ENCODE data around the gene CACNA1I.

Gene CACNA1I

DNA sequence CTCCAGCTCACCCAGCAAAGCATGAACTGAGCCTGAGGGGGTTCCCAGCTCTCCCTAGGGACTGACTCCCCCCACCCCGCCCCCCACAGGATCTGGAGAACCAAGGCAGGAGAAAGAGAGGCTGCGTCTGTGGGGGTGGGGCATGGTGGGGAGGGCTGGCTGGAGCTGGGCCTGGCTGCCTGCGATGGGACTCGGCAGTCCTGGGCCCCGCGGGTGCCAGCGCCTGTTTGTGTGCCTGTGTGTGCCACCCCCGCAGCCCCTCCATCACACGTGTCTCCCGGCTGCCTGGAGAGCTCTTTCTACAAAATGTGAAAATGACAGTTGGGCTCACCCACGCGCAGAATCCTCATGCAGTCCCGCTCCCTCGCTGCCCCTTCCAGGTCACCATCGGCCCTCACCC lies 46.8 kb downstream of the CACNA1I start:
- TF ChIP-seq, protein P1, sequence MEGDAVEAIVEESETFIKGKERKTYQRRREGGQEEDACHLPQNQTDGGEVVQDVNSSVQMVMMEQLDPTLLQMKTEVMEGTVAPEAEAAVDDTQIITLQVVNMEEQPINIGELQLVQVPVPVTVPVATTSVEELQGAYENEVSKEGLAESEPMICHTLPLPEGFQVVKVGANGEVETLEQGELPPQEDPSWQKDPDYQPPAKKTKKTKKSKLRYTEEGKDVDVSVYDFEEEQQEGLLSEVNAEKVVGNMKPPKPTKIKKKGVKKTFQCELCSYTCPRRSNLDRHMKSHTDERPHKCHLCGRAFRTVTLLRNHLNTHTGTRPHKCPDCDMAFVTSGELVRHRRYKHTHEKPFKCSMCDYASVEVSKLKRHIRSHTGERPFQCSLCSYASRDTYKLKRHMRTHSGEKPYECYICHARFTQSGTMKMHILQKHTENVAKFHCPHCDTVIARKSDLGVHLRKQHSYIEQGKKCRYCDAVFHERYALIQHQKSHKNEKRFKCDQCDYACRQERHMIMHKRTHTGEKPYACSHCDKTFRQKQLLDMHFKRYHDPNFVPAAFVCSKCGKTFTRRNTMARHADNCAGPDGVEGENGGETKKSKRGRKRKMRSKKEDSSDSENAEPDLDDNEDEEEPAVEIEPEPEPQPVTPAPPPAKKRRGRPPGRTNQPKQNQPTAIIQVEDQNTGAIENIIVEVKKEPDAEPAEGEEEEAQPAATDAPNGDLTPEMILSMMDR (IDR thresholded peaks at IDR 0.05; ENCODE audit: low read depth, low read length), result no peak
- H3K4me3 ChIP-seq (replicated peaks in 1 of 2; ENCODE audit: low read depth in 2 of 2, low read length in 2 of 2), result no peak overlapping the region
- DNase-seq (ENCODE audit: low read depth in 2 of 2), result no peak

DNA sequence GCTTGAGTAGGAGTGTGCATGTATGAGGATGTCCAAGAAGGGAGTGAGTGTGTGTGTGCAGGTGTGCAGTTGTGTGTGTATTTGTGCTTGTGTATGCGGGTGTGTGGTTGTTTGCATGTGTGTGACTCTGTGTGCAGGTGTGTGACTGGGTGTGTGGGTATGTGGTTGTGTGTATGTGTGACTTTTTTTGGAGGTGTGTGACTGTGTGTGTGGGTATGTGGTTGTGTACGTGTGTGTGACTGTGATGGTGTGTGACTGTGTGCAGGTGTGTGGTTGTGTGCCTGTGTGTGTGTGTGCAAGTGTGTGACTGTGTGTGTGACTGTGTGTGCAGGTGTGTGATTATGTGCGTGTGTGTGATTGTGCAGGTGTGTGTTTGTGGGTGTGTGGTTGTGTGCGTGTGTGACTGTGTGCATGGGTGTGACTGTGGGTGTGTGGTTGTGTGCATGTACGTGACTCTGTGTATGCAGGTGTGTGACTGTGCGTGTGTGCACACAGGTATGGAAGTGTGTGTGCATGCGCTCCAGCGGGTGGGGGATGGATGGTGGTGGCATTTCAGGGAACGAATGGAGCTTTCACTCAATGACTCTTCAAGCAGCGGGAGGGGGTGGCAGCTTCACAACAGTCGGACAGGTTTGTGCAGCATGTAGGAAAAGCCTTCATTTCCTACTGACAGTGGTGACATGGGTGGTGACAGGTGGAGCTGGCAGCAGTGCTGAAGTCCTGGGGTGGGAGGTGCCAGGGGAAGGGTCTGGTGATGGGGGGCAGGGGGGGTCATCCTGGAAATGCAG lies 47.6 kb downstream of the CACNA1I start:
- no peak for DNase-seq (ENCODE audit: low read depth in 2 of 2)
- TF ChIP-seq, protein P1 (IDR thresholded peaks at IDR 0.05; ENCODE audit: low read depth, low read length), result no peak
- H3K4me3 ChIP-seq (replicated peaks in 1 of 2; ENCODE audit: low read depth in 2 of 2, low read length in 2 of 2), result no peak overlapping the region

DNA sequence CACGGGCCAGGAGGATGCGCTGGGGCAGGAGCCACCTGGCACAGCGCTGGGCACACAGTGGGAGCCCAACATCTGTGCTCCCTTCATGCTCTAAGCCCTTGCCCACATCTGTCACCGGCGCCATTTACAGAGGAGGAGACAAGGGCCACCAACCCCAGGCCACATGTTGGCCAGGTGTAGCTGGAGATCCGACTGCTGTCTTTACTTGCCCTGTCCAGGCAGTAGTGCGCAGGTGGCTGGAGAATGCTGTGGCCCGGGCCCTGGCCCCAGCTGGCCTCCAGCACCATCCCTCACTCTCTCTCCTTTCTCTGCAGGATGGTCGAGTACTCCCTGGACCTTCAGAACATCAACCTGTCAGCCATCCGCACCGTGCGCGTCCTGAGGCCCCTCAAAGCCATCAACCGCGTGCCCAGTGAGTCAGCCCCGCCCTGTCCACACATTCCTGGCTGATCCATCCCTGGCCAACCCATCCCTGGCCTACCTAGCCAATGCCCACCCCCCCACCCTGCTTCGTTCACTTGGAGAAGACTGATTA lies 48.5 kb downstream of the CACNA1I start:
- DNase-seq (ENCODE audit: low read depth in 2 of 2), result no peak
- TF ChIP-seq, protein P1 (IDR thresholded peaks at IDR 0.05; ENCODE audit: low read depth, low read length), result no peak
- H3K4me3 ChIP-seq (replicated peaks in 1 of 2; ENCODE audit: low read depth in 2 of 2, low read length in 2 of 2), result no peak overlapping the region

DNA sequence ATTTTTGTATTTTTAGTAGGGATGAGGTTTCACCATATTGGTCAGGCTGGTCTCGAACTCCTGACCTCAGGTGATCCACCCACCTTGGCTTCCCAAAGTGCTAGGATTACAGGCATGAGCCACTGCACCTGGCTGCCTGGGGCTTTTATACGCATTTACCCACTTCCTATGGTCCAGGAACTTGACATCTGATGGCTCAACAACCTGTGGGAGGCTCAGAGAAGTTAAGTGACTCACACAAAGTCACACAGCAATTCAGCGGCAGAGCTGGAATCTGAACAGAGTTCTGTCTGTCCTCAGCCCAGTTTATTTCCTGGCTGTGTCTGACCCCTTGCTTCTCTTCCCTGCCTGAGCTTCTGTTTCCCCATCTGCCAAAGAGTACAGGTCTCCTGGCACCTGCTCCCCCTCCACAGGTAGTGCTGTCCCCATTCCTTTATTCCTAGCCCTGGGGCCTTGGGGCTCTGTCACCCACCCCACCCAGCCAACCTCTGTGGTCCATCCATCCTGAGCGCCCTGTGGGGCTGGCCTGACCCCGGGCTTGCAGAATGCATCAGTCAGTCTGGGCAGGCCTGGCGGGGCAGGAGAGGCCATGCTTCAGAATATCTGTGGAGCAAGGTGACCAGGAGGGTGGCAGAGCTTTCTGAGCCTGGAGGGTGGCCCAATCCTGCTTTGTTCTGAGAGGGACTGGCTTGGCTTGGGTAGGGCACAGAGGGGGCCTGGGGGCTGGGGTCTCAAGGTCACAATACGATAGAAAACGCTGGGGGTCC lies 50.6 kb downstream of the CACNA1I start:
- TF ChIP-seq, protein P1 (IDR thresholded peaks at IDR 0.05; ENCODE audit: low read depth, low read length), result no peak
- no peak overlapping the region for H3K4me3 ChIP-seq (replicated peaks in 1 of 2; ENCODE audit: low read depth in 2 of 2, low read length in 2 of 2)
- DNase-seq (ENCODE audit: low read depth in 2 of 2), result no peak

DNA sequence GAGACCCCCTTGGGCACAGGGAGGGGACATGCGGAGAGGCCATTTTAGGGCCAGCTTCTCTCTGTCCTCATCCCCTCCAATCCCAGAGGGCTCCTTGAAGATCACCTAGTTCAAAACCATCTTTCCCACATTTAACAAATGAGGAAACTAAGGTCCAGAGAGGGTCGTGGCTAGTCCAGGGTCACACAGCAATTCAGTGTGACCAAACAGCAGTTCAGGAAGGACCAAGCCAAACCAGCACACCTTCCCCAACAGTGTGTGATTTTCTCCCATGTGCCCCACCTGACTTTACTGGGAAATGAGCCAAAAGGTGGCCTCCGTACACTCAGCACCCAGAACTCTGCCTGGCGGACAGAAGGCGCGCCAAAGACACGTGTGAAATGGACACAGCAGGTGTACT lies 51.3 kb downstream of the CACNA1I start:
- TF ChIP-seq, protein P1 (IDR thresholded peaks at IDR 0.05; ENCODE audit: low read depth, low read length), result no peak
- DNase-seq (ENCODE audit: low read depth in 2 of 2), result no peak
- H3K4me3 ChIP-seq (replicated peaks in 1 of 2; ENCODE audit: low read depth in 2 of 2, low read length in 2 of 2), result no peak overlapping the region

DNA sequence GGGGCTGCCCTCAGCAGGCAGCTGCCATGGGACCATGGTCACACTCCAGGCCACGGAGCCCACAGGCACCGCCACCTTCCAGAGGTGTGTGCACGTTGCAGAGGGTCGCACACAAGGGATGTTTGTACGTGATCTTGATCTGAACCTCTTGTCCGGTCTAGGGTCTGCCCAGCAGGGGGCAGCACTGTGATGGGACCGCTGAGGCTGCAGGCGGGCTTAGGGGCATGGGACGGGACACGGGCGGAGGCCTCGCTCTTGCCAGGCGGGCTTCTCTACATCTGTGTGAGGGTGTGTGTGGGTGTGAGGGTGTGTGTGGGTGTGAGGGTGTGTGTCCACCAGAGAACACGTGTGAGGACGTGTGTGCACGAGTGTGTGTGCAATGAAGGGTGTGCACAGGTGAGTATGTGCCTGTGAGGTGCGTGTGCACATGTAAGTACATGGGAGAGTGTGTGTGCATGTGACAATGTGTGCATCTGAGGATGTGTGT lies 52.4 kb downstream of the CACNA1I start:
- DNase-seq (ENCODE audit: low read depth in 2 of 2), result peak; percentile 28 to 35
- TF ChIP-seq, protein P1 (IDR thresholded peaks at IDR 0.05; ENCODE audit: low read depth, low read length), result peak; percentile 58
- no peak overlapping the region for H3K4me3 ChIP-seq (replicated peaks in 1 of 2; ENCODE audit: low read depth in 2 of 2, low read length in 2 of 2)
